Peyer's patch (tissue), 4 donors: ENCODE measurements around the gene ATMIN.

ENCODE experiments used
- CTCF ChIP-seq, 6 experiments: fragments of 450-650 bp in 4 of 6; fragments of 200-600 bp in 2 of 6; sonication (generic) in 1 of 6; IDR thresholded peaks; one replicate each; pipeline ENCODE4 v1.5.1; 2017 to 2019; ENCODE audit warnings: antibody characterized with exemption in 6 of 6, mild to moderate bottlenecking in 3 of 6, moderate library complexity in 1 of 6
- POLR2A ChIP-seq, 2 donors: fragments of 450-650 bp; IDR thresholded peaks; one replicate each; pipeline ENCODE4 v1.5.1; 2017; ENCODE audit warnings: antibody characterized with exemption in 2 of 2, mild to moderate bottlenecking in 2 of 2, moderate library complexity in 2 of 2

- TF ChIP-seq POLR2A (IDR thresholded peaks at IDR 0.05) (no peak), CTCF (IDR thresholded peaks at IDR 0.05) (no peak)
Measured at GRCh38 chr16:80990577-80990976, 45.1 kb upstream of the ATMIN start.
